GM12875 (cell line): ENCODE data around the gene BICC1.
"Not testable (repeated sequence)": the region's sequence is repeated elsewhere in the genome, so short reads cannot be mapped to it uniquely, and the experiment has no call there.

Source experiments
- H3K4me3 ChIP-seq: one replicate; pipeline ENCODE4 v1.5.1; 2011; ENCODE audit warnings: low read depth, low read length, control low read depth
- TF ChIP-seq, protein P1 (sequence below): IDR thresholded peaks from 2 replicates; pipeline ENCODE4 v1.5.1; 2011; ENCODE audit warnings: low read depth, mild to moderate bottlenecking, control low read depth, inconsistent platforms, low read length, moderate library complexity, borderline replicate concordance; ENCODE audit not compliant: insufficient read depth

BICC1 gene

DNA sequence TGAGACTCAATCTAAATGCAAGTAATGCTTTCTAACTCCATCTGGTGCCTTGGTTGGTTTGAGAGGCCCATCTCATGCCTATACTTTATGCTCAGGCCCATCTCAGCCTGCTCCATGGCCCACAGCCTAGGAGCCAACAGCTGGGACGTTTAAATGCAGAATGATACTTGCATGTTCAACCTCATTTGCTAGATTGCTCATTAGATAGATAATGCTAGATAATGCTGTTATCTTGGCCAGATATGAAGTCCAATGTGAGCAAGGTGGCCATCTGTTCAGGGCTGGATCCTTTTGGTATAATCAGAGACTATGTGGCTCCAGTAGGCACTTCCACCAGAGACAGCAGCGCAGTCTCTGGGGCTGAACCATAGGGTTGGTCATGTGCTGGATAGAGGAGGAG lies 342.1 kb downstream of the BICC1 start:
- TF ChIP-seq, protein P1, sequence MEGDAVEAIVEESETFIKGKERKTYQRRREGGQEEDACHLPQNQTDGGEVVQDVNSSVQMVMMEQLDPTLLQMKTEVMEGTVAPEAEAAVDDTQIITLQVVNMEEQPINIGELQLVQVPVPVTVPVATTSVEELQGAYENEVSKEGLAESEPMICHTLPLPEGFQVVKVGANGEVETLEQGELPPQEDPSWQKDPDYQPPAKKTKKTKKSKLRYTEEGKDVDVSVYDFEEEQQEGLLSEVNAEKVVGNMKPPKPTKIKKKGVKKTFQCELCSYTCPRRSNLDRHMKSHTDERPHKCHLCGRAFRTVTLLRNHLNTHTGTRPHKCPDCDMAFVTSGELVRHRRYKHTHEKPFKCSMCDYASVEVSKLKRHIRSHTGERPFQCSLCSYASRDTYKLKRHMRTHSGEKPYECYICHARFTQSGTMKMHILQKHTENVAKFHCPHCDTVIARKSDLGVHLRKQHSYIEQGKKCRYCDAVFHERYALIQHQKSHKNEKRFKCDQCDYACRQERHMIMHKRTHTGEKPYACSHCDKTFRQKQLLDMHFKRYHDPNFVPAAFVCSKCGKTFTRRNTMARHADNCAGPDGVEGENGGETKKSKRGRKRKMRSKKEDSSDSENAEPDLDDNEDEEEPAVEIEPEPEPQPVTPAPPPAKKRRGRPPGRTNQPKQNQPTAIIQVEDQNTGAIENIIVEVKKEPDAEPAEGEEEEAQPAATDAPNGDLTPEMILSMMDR: no peak
- H3K4me3 ChIP-seq: no peak overlapping the region

DNA sequence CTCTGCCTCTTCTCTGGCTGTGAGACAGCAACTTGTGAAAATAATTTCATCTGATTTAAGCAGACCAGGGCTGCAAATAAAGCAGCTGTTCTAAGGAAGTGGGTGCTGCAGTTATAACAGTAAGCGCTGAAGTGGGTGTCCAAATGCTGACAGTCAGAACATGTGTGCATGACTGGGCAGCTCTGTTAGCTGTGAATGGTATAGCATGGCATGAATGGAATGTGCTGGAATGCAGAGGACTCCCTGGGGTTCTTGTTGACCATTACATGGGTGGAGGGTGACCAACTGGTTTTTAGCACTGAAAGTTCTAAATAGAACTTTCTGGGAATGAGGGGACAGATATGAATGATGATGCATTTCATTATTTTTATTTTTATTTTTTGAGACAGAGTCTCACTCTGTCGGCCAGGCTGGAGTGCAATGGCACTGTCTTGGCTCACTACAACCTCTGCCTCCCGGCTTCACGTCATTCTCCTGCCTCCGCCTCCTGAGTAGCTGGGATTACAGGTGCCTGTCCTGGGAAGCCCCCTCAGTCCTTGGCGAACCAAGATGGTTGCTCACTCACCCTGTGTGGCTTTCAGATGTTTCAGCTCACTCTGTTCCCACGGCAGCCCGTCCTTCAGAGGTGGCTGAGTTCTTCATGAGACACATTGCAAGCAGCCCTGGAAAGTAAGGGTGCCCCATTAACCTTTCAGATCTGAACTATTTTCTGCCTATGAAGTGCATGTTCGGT lies 344.0 kb downstream of the BICC1 start:
- no peak overlapping the region for H3K4me3 ChIP-seq
- TF ChIP-seq, protein P1: no peak

DNA sequence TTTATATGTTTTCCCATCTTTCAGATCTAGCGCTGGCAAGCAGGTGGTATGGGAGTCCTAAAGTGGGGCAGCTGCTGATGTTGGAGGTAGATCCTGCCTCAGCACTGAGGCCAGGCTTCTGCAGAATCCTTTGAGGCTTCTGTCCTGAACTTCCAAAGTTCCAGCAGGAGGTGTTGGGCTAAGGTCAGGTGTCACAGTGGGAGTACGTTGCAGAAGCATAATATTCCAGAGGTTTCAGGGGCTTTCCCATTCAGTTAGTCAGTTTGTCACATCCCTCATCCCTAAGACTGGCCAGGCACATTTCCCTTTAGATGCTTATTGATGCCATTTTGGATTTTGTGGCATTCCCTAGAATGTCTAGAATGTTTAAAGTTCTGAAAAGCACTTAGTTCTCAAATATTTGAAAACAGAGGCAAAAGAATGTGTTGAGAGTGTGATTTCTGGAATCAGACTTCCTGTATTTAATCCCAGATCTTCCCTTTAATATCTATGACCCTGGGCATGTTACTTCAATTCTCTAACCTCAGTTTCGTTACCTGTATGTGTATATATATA lies 344.7 kb downstream of the BICC1 start:
- no peak overlapping the region for H3K4me3 ChIP-seq
- TF ChIP-seq, protein P1: no peak

DNA sequence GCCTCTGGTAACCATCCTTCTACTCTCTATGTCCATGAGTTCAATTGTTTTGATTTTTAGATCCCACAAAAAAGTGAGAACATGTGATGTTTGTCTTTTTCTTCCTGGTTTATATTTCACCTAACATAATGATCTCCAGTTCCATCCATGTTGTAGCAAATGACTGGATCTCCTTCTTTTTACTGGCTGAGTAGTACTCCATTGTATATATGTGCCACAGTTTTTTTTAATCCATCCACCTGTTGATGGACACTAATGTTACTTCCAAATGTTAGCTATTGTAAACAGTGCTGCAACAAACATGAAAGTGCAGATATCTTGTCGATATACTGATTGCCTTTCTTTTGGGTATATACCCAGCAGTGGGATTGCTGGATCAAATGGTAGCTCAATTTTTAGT lies 345.5 kb downstream of the BICC1 start:
- H3K4me3 ChIP-seq: not testable (repeated sequence)

DNA sequence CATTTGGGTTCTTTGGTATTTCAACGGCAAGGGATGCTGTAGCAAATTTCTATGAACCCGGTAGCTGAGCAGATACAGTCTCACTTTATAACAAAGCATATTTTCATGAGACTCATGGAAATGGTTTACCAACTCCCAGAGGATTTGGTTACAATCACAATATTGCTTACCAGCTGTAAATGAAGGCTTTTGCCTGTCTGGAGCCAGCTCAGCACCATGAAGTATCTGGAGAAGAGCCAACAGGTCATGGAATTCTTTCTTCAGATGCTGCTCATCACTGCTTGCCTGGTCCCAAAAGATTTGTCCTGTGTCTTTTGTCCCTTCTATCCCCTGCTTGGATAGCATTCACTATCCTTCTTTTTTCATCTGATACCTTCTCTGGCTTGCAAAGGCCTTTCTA lies 346.9 kb downstream of the BICC1 start:
- H3K4me3 ChIP-seq: no peak overlapping the region
- TF ChIP-seq, protein P1: no peak

DNA sequence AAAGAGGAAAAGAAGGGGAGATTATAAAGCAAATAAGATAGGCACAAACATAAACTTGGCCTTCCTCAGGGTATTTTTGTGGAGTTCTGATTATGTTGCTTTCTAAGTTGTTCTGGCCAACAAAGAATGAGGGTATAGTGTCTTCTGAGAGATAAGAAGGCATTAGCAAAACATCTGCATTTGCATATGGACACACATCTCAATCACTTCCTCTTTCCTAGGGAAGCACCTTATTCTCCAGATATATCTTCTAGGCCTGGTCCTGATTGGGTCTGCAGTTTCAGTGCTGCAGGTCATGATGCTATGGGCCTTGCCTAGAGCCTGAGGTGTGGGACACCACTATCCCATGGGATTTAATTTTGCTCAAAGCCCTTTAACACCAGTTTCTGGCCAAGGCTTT lies 355.0 kb downstream of the BICC1 start:
- TF ChIP-seq, protein P1: no peak
- H3K4me3 ChIP-seq: no peak overlapping the region

DNA sequence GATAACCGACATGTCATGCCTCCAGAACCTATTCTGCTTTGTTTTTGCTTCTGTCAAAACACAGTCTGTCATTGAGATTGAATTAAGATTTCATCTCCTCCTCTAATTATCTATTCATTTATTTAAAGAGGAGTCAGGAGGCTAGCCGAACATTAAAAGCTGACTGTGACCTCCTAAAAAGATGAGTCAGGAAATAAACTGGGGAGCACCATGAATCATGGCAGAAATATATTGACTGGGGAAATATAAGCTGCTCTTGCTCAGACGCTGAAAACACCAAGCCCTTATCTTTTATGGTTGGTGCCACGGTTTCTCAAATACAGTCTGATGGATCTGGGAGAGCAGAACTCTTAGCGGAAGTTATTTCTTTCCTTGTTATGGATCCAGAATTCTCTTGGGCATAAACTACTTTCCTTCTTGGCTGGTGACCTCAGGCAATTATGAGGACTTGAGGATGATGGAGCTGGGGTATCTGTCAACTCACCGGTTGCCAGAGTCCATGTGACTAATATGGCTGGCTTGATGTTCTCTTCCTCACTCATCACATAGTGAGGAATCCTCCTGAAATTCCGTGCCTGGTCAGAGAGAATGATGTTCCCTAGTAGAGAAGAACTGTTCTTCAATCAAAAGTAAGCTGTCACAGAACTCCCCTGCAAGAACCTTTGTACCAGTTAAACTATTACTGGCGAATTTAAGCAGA lies 356.2 kb downstream of the BICC1 start:
- H3K4me3 ChIP-seq: no peak overlapping the region
- TF ChIP-seq, protein P1: no peak
